ENCODE measurements around the gene ASCL4.

ASCL4 gene

DNA sequence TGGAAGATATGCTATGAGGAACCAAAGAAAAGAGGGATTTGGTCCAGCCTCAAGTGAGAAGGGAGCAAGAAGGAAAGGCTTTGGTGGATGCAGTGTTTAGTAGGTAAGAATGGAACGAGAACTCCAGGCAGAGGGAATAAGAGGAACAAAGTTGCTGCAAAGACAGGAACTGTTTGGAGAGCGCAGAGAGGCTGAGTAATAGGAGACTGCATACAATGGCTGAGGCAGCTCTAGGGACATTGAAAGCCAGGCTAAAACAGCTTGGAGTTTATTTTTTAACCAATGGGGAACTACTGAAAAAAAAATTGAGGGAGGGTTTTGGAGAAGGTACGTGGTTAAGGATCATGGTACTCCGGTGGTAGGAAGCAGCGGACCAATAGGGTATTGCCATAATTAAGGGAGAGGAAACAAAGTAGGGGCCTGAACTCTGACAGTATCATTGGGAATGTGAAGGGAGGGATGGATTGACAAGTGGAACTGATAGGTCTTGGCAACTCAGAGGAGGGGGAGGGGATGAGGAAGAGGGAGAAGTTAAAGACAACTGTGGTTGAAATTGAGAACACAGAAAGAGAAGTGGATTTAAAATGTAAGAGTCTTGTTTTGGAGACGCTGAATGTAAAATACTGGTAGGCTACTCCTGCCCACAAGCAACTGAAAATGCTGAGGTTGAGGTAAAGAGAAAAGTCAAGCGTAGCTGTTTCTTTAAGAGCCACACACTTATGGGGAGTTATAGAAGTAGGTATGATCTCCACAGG lies 4.8 kb downstream of the ASCL4 start:
- Histone ChIP-seq H3K27ac (no peak overlapping the region), H3K36me3 (replicated peaks) (no peaks in the 10 kb centered on the region), H3K4me3 (ENCODE audit: low read depth, low read length) (no peak overlapping the region), H3K27me3 (replicated peaks) (peaks cover 24% of the 10 kb centered on the region)
- DNase-seq = no peak
- TF ChIP-seq, protein P1, sequence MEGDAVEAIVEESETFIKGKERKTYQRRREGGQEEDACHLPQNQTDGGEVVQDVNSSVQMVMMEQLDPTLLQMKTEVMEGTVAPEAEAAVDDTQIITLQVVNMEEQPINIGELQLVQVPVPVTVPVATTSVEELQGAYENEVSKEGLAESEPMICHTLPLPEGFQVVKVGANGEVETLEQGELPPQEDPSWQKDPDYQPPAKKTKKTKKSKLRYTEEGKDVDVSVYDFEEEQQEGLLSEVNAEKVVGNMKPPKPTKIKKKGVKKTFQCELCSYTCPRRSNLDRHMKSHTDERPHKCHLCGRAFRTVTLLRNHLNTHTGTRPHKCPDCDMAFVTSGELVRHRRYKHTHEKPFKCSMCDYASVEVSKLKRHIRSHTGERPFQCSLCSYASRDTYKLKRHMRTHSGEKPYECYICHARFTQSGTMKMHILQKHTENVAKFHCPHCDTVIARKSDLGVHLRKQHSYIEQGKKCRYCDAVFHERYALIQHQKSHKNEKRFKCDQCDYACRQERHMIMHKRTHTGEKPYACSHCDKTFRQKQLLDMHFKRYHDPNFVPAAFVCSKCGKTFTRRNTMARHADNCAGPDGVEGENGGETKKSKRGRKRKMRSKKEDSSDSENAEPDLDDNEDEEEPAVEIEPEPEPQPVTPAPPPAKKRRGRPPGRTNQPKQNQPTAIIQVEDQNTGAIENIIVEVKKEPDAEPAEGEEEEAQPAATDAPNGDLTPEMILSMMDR (IDR thresholded peaks at IDR 0.05; ENCODE audit: low read depth, low read length, missing control alignments) = no peak
- in situ Hi-C loops (cut with HindIII; ENCODE audit: low pct_ligation_motif_present, low sequenced_read_pairs) = no loop called here

DNA sequence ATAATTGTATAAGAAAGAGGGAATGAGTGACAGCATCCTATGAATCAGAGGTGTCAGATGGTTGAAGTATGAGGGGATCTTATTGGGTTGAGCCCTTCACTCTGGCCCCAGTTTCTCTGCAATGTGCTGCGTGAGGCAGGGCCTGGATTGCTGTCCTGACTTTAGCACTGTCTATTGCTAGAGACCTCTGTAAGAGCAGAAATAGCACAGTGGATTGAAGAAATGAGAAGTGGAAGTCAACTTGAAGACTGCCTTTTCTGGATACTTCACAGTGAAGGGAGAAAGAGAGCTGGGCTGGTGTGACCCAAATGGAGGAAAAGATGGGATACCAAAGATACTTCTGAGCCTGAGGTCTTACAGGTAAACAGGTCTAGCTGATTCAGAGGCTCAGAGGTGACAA lies 5.8 kb downstream of the ASCL4 start:
- H3K36me3 ChIP-seq (replicated peaks) = no peaks in the 10 kb centered on the region
- peaks cover 14% of the 10 kb centered on the region for H3K27me3 ChIP-seq (replicated peaks)
- in situ Hi-C loops (cut with HindIII; ENCODE audit: low pct_ligation_motif_present, low sequenced_read_pairs) = no loop called here
- TF ChIP-seq, protein P1 (IDR thresholded peaks at IDR 0.05; ENCODE audit: low read depth, low read length, missing control alignments) = no peak
- no peak for DNase-seq
- no peak overlapping the region for H3K4me3 ChIP-seq (ENCODE audit: low read depth, low read length)
- H3K27ac ChIP-seq = no peak overlapping the region

DNA sequence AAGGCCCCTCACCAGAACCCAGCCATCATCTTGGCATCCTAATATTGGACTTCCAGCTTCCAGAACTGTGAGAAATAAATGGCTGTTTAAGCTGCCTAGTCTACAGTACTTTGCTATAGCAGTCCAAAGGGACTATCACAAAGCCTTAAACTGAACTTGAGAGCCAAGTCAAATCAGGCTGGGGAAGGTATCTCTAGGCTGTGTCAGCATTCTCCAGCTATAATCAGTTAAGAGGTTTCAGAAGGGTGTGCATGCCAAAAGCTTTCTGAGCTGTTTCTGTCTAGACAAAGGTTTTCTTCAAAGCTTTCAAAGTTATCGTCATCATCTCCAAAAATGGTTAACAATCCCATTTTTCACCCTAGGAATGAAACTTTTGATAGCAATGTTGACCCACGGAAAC lies 7.6 kb downstream of the ASCL4 start:
- no peak overlapping the region for H3K4me3 ChIP-seq (ENCODE audit: low read depth, low read length)
- in situ Hi-C loops (cut with HindIII; ENCODE audit: low pct_ligation_motif_present, low sequenced_read_pairs) = no loop called here
- no peak overlapping the region for H3K27ac ChIP-seq
- DNase-seq = no peak
- TF ChIP-seq, protein P1 (IDR thresholded peaks at IDR 0.05; ENCODE audit: low read depth, low read length, missing control alignments) = no peak
- H3K36me3 ChIP-seq (replicated peaks) = no peaks in the 10 kb centered on the region
- H3K27me3 ChIP-seq (replicated peaks) = no peaks in the 10 kb centered on the region

DNA sequence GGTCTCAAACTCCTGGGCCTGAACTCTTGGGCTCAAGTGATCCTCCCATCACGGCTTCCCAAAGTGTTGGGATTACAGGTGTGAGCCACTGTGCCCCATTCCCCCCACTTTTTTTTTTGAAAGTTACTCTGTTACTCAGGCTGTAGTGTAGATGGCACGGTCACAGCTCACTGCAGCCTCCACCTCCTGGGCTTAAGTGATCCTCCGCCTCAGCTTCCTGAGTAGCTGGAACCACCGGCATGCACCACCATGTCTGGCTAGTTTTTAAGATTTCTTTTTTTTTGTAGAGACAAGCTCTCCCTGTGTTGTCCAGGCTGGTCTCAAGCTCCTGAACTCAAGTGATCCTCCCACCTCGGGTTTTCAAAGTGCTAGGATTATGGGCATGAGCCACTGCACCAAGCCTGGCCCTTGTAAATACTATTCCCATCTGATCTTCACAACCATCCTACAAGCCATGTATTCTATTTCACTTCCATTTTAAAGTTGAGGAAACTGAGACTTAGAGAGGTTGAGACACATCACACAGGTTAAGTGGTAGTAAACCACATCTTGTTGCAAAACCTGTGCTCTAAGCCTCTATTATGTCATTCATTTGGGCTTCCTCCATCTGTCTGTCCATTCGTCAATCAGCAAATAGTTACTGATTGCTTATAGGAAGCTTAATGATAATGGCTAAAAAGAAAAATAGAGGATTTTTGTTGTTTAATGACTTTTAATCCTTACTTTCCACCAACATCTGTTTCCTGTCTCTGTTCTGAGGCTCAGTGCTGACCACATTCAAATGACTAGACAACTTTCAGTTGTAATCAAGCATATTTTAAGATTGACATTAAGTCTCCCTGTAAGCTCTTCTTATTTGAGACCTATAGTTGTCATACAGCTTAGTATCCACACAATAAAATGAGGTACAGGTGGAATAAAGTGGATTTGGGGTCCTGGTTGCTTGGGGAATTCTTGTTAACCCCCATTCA lies 9.2 kb downstream of the ASCL4 start:
- in situ Hi-C loops (cut with HindIII; ENCODE audit: low pct_ligation_motif_present, low sequenced_read_pairs) = no loop called here
- H3K36me3 ChIP-seq (replicated peaks) = no peaks in the 10 kb centered on the region
- H3K27ac ChIP-seq = no peak overlapping the region
- no peaks in the 10 kb centered on the region for H3K27me3 ChIP-seq (replicated peaks)
- TF ChIP-seq, protein P1 (IDR thresholded peaks at IDR 0.05; ENCODE audit: low read depth, low read length, missing control alignments) = no peak
- DNase-seq = no peak
- no peak overlapping the region for H3K4me3 ChIP-seq (ENCODE audit: low read depth, low read length)

DNA sequence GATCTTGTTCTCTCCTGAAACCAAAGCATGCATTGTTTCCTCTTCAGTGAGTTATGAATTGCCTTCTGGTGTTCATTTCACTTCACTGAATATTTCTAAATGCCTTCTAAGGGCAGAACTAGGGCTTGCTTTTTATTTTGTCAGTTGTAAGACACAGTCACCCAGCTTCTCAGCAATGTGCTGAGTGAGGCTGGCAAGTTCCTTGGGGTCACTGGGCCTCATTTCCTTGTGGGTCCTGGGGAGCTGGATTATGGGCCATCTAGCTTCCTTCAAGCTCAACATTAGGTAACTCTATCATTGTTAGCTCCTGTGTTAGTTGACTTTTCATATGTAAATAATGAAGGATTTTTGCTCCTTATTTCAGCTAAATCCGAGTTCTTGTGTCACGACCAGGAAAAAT lies 13.8 kb downstream of the ASCL4 start:
- H3K4me3 ChIP-seq (ENCODE audit: low read depth, low read length) = no peak overlapping the region
- H3K36me3 ChIP-seq (replicated peaks) = no peaks in the 10 kb centered on the region
- DNase-seq = no peak
- no peaks in the 10 kb centered on the region for H3K27me3 ChIP-seq (replicated peaks)
- TF ChIP-seq, protein P1 (IDR thresholded peaks at IDR 0.05; ENCODE audit: low read depth, low read length, missing control alignments) = no peak
- no peak overlapping the region for H3K27ac ChIP-seq
- in situ Hi-C loops (cut with HindIII; ENCODE audit: low pct_ligation_motif_present, low sequenced_read_pairs) = no loop called here

Measured in brain microvascular endothelial cell (primary cell).